Measurements from ENCODE around the gene ROCK2.
"Not testable (repeated sequence)": the region's sequence is repeated elsewhere in the genome, so short reads cannot be mapped to it uniquely, and the experiment has no call there.

The ROCK2 gene

GRCh38 chr2:11264818-11265217 is 79.6 kb downstream of the ROCK2 start:
- DNase-seq (ENCODE audit: low spot score): no peak

- no peak for DNase-seq (ENCODE audit: low spot score)
Observed at GRCh38 chr2:11264007-11264406, 80.4 kb downstream of the ROCK2 start.

- DNase-seq (ENCODE audit: low spot score): no peak
Observed at GRCh38 chr2:11263177-11263576, 81.3 kb downstream of the ROCK2 start.

- DNase-seq (ENCODE audit: low spot score): not testable (repeated sequence)
Observed at GRCh38 chr2:11262438-11262837, 82.0 kb downstream of the ROCK2 start.

- DNase-seq (ENCODE audit: low spot score): not testable (repeated sequence)
Observed at GRCh38 chr2:11261564-11261963, 82.9 kb downstream of the ROCK2 start.

GRCh38 chr2:11260979-11261378 is 83.5 kb downstream of the ROCK2 start:
- DNase-seq (ENCODE audit: low spot score): no peak

GRCh38 chr2:11257964-11258363 is 86.5 kb downstream of the ROCK2 start:
- no peak for DNase-seq (ENCODE audit: low spot score)

GRCh38 chr2:11257078-11257477 is 87.4 kb downstream of the ROCK2 start:
- DNase-seq (ENCODE audit: low spot score): no peak

GRCh38 chr2:11256166-11256565 is 88.3 kb downstream of the ROCK2 start:
- DNase-seq (ENCODE audit: low spot score): no peak

GRCh38 chr2:11254100-11254536 is 90.3 kb downstream of the ROCK2 start:
- DNase-seq (ENCODE audit: low spot score): no peak

GRCh38 chr2:11252458-11252857 is 92.0 kb downstream of the ROCK2 start:
- not testable (repeated sequence) for DNase-seq (ENCODE audit: low spot score)

- no peak for DNase-seq (ENCODE audit: low spot score)
Observed at GRCh38 chr2:11250400-11251196, 93.8 kb downstream of the ROCK2 start.

GRCh38 chr2:11245322-11245721 is 99.1 kb downstream of the ROCK2 start:
- no peak for DNase-seq (ENCODE audit: low spot score)

- DNase-seq (ENCODE audit: low spot score): no peak
Observed at GRCh38 chr2:11244091-11244826, 100.2 kb downstream of the ROCK2 start.

- DNase-seq (ENCODE audit: low spot score): no peak
Observed at GRCh38 chr2:11243512-11243911, 100.9 kb downstream of the ROCK2 start.

GRCh38 chr2:11242542-11243174 is 101.8 kb downstream of the ROCK2 start:
- no peak for DNase-seq (ENCODE audit: low spot score)

GRCh38 chr2:11241412-11242203 is 102.8 kb downstream of the ROCK2 start:
- DNase-seq (ENCODE audit: low spot score): no peak

GRCh38 chr2:11239666-11240462 is 104.6 kb downstream of the ROCK2 start:
- DNase-seq (ENCODE audit: low spot score): no peak

GRCh38 chr2:11239147-11239546 is 105.3 kb downstream of the ROCK2 start:
- DNase-seq (ENCODE audit: low spot score): no peak

- DNase-seq (ENCODE audit: low spot score): peak; percentile 22
Observed at GRCh38 chr2:11237122-11237521, 107.3 kb downstream of the ROCK2 start.

- no peak for DNase-seq (ENCODE audit: low spot score)
Observed at GRCh38 chr2:11236335-11236734, 108.1 kb downstream of the ROCK2 start.

Measured in activated CD4-positive, alpha-beta T cell treated with anti-CD3 and anti-CD28 coated beads, Interleukin-2, Interleukin-4, amounts not matched to agents 100 ng/mL and 50 ng/mL, durations not matched to agents 16 hours and 8 hours (primary cell).